Measurements from ENCODE around the gene RPAP2.

DNA sequence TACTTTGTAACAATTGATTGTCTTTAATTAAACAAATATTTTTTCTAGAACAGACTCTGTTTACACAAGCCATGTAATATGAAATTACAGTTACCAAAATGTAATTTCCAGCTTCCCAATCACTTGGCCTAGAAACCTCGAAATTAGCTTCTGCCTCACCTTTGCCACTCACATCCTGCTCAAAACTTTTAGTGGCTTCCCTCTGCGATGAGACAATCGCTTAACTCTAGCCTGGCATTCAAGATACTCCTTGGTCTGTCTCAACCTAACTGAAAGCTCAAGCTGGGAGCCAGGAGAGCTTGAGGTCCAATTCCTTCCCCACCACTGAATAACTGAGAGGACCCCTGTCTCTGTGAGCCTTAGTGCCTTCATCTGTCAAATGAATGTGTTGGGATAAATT lies 145.0 kb downstream of the RPAP2 start:
- TF ChIP-seq POLR2A (IDR thresholded peaks at IDR 0.05; ENCODE audit: low read depth, low read length) (no peak), POLR2AphosphoS5 (IDR thresholded peaks at IDR 0.05; ENCODE audit: low read depth, low read length) (no peak), TAF1 (IDR thresholded peaks at IDR 0.05; ENCODE audit: low read depth, low read length) (no peak), PAX5 (IDR thresholded peaks at IDR 0.05; ENCODE audit: insufficient read depth, low read length, severe bottlenecking) (no peak), POU2F2 (IDR thresholded peaks at IDR 0.05; ENCODE audit: low read depth, low read length) (no peak)

Measured in GM12891 (cell line).